Fibroblast of villous mesenchyme (primary cell): ENCODE measurements around the gene KITLG. TPM values are rescaled to one million over a fixed set of nuclear protein-coding genes. Genes with fewer than 3 reads are reported as not detected.

Experiments used
- DNase-seq: peaks from one replicate; pipeline ENCODE4 v3.0.0-alpha.2; 2010; ENCODE audit warnings: low read depth
- H3K4me3 ChIP-seq: 2 replicates; pipeline ENCODE4 v1.5.1; 2011; ENCODE audit warnings: low read depth, mild to moderate bottlenecking, low read length
- CTCF ChIP-seq: IDR thresholded peaks from 2 replicates; pipeline ENCODE4 v1.5.1; 2012; ENCODE audit warnings: low read depth, mild to moderate bottlenecking, low read length; ENCODE audit not compliant: insufficient read depth
- total RNA-seq: library from RNA; depleted of rRNA; stranded (reverse); fragments of >200 nt; gene quantifications from 2 replicates; pipeline ENCODE4 v1.2.3, GENCODE V29; 2012

Gene KITLG
- total RNA-seq, 1 donor: 13.8 TPM

GRCh38 chr12:88623777-88624548, 43.7 kb upstream of the KITLG start:
- no peak for DNase-seq
- no peak overlapping the region for H3K4me3 ChIP-seq
- no peak for TF ChIP-seq CTCF

GRCh38 chr12:88617352-88617751, 37.1 kb upstream of the KITLG start:
- DNase-seq: no peak
- H3K4me3 ChIP-seq: no peak overlapping the region
- no peak for TF ChIP-seq CTCF

- no peak overlapping the region for H3K4me3 ChIP-seq
- DNase-seq: no peak
- TF ChIP-seq CTCF: no peak
Observed at GRCh38 chr12:88615490-88615889, 35.2 kb upstream of the KITLG start.

- TF ChIP-seq CTCF: no peak
- H3K4me3 ChIP-seq: no peak overlapping the region
- no peak for DNase-seq
Observed at GRCh38 chr12:88604646-88605045, 24.4 kb upstream of the KITLG start.

GRCh38 chr12:88600272-88600671, 20.0 kb upstream of the KITLG start:
- TF ChIP-seq CTCF: no peak
- H3K4me3 ChIP-seq: no peak overlapping the region
- peak; percentile 64 for DNase-seq

GRCh38 chr12:88597365-88597764, 17.1 kb upstream of the KITLG start:
- no peak overlapping the region for H3K4me3 ChIP-seq
- no peak for TF ChIP-seq CTCF
- DNase-seq: no peak

- no peak for DNase-seq
- H3K4me3 ChIP-seq: no peak overlapping the region
- no peak for TF ChIP-seq CTCF
Observed at GRCh38 chr12:88595697-88596096, 15.4 kb upstream of the KITLG start.
